Measurements from ENCODE around the gene NRBP1.

DNA sequence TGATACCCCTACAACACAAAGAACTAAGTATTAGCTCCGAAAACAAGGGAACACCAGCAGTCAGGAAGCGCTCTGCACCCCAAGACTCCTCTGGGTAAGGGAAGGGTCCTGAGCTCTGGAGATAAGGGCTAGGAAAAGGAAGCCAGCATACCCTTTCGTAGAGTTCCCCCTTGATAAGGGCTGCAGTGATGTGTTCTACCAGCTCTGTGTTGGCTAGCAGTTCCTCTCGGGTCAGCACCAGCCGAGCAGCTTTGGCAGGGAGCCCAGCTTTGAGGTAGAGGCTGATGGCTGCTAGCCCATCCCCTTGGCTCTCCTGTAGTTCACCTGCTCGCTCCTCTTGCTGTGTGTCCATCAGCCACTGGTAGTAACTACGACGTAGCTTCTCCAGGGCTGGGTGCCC is 32.7 kb downstream of the NRBP1 start:
- TF ChIP-seq, protein P1, sequence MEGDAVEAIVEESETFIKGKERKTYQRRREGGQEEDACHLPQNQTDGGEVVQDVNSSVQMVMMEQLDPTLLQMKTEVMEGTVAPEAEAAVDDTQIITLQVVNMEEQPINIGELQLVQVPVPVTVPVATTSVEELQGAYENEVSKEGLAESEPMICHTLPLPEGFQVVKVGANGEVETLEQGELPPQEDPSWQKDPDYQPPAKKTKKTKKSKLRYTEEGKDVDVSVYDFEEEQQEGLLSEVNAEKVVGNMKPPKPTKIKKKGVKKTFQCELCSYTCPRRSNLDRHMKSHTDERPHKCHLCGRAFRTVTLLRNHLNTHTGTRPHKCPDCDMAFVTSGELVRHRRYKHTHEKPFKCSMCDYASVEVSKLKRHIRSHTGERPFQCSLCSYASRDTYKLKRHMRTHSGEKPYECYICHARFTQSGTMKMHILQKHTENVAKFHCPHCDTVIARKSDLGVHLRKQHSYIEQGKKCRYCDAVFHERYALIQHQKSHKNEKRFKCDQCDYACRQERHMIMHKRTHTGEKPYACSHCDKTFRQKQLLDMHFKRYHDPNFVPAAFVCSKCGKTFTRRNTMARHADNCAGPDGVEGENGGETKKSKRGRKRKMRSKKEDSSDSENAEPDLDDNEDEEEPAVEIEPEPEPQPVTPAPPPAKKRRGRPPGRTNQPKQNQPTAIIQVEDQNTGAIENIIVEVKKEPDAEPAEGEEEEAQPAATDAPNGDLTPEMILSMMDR (IDR thresholded peaks at IDR 0.05): no peak
- TF ChIP-seq POLR2A (IDR thresholded peaks at IDR 0.05): no peak

Measured in esophagus squamous epithelium (tissue), 4 donors.